GM12878 (cell line): ENCODE measurements around the gene MRTFB. TPM values are rescaled to one million over a fixed set of nuclear protein-coding genes. Genes with fewer than 3 reads are reported as not detected.

Source experiments
- ATAC-seq: fragments of 200-7000 bp; cut with Tn5 transposase; 3 replicates; pipeline ENCODE4 v1.9.1; 2020; ENCODE audit warnings: mild to moderate bottlenecking, moderate library complexity
- BruUV-seq: library from RNA; stranded (reverse); fragments of 400-500 nt; replicated peaks from 2 replicates; lab custom pipeline; 2021; lab: Mats Ljungman, UMichigan
- CTCF ChIA-PET: fragments of 300-600 bp; sonication (Branson Sonifier 250); formaldehyde crosslinking; extraction: SDS; loops from one replicate; lab custom pipeline; 2021; ENCODE audit warnings: inconsistent platforms; lab: Yijun Ruan, JAX
- POLR2A ChIA-PET: fragments of 350-600 bp; formaldehyde crosslinking; extraction: SDS; loops from one replicate; lab custom pipeline; 2021; ENCODE audit warnings: inconsistent platforms; lab: Charles Lee
- RAD21 ChIA-PET: fragments of 300-600 bp; sonication (Branson Sonifier 250); formaldehyde crosslinking; loops from one replicate; lab custom pipeline; 2023; ENCODE audit warnings: antibody characterized with exemption; ENCODE audit not compliant: unreplicated experiment; lab: Charles Lee
- SMC1A ChIA-PET: fragments of 300-600 bp; sonication (Branson Sonifier 250); formaldehyde crosslinking; loops from one replicate; lab custom pipeline; 2023; ENCODE audit not compliant: unreplicated experiment, uncharacterized antibody; lab: Charles Lee
- DNase-seq: peaks from one replicate; pipeline ENCODE4 v3.0.0-alpha.2; 2011; ENCODE audit warnings: low read depth, low spot score
- FAIRE-seq: peaks from 3 replicates; lab custom pipeline; 2011; peaks lifted over from hg19 to GRCh38; lab: Jason Lieb, UNC
- H2AFZ ChIP-seq: 2 replicates; pipeline ENCODE4 v1.6.0; 2011; ENCODE audit warnings: low read depth, low read length, control low read depth; ENCODE audit not compliant: control insufficient read depth
- H3K27ac ChIP-seq: 2 replicates; pipeline ENCODE4 v1.5.1; 2011; ENCODE audit warnings: control low read depth; ENCODE audit not compliant: control insufficient read depth, insufficient read depth
- H3K27me3 ChIP-seq, 2 experiments: replicated peaks in 1 of 2; 2 replicates each; pipeline versions ENCODE4 v1.6.0 to v1.6.1; 2011; ENCODE audit warnings: low read length in 1 of 2; ENCODE audit not compliant: control insufficient read depth in 2 of 2, insufficient read depth in 2 of 2
- H3K36me3 ChIP-seq, 2 experiments: 2 replicates each; pipeline ENCODE4 v1.5.1; 2011; ENCODE audit warnings: low read length in 1 of 2; ENCODE audit not compliant: control insufficient read depth in 2 of 2, insufficient read depth in 2 of 2
- H3K4me1 ChIP-seq: 2 replicates; pipeline ENCODE4 v1.6.1; 2011; ENCODE audit warnings: mild to moderate bottlenecking, low read length, moderate library complexity, mixed read lengths; ENCODE audit not compliant: control insufficient read depth, insufficient read depth
- H3K4me2 ChIP-seq: 2 replicates; pipeline ENCODE4 v1.6.0; 2011; ENCODE audit warnings: control low read depth; ENCODE audit not compliant: control insufficient read depth, insufficient read depth
- H3K4me3 ChIP-seq: fragments of 200-600 bp; sonication (generic); 2 replicates; pipeline ENCODE4 v1.5.1; 2016
- H3K79me2 ChIP-seq: 2 replicates; pipeline ENCODE4 v1.6.0; 2011; ENCODE audit warnings: low read length; ENCODE audit not compliant: control insufficient read depth, insufficient read depth
- H3K9ac ChIP-seq: 2 replicates; pipeline ENCODE4 v1.8.0; 2011; ENCODE audit warnings: low read length, control low read depth, mixed read lengths; ENCODE audit not compliant: control insufficient read depth, insufficient read depth
- H3K9me3 ChIP-seq: replicated peaks from 3 replicates; pipeline ENCODE4 v1.5.1; 2011; ENCODE audit warnings: mild to moderate bottlenecking, low read length; ENCODE audit not compliant: control insufficient read depth, insufficient read depth
- H4K20me1 ChIP-seq: 2 replicates; pipeline ENCODE4 v1.6.0; 2011; ENCODE audit not compliant: control insufficient read depth, insufficient read depth
- NR2C2 ChIP-seq: IDR thresholded peaks from 2 replicates; pipeline ENCODE4 v1.6.1; 2011; ENCODE audit warnings: borderline replicate concordance, low read depth; ENCODE audit not compliant: control insufficient read depth, insufficient read length
- NR2F1 ChIP-seq: fragments of 450-650 bp; conservative IDR thresholded peaks from 2 replicates; pipeline ENCODE4 v1.6.1; 2017; ENCODE audit warnings: mild to moderate bottlenecking
- POLR2AphosphoS5 ChIP-seq: IDR thresholded peaks from 2 replicates; pipeline ENCODE4 v1.6.1; 2011; ENCODE audit warnings: mild to moderate bottlenecking, low read length, inconsistent platforms
- WGBS: methylation state at CpG from one replicate; pipeline ENCODE4 v1.1.6; 2016; ENCODE audit warnings: low lambda C conversion rate; ENCODE audit not compliant: insufficient replicate concordance, insufficient coverage; ENCODE audit errors: missing lambda C conversion rate; 5-methylcytosine and 5-hydroxymethylcytosine counted together
- in situ Hi-C: fragments of 300-500 bp; cut with MboI; formaldehyde crosslinking; loops from 9 replicates; pipeline ENCODE4 v1.14.3; 2018; ENCODE audit warnings: mixed read lengths
- intact Hi-C: fragments of 100-400 bp; cut with micrococcal nuclease; formaldehyde crosslinking; loops from one replicate; pipeline ENCODE4 v1.14.2; 2022; ENCODE audit not compliant: unreplicated experiment
- polyA plus RNA-seq, 11 experiments: library from polyadenylated mRNA; depleted of rRNA in 4 of 11; unstranded in 6 of 11; stranded (reverse) in 5 of 11; fragments of >200 nt; fragmentation: Nextera tagmentation in 4 of 11; fragmentation: Illumina TruSeq in 1 of 11; extraction: Ambion mirVana in 4 of 11; extraction: Trizol in 1 of 11; gene quantifications; 1 replicate in 1 of 11; 2 replicates in 10 of 11; pipeline versions ENCODE4 v1.2.1 to v1.2.3, GENCODE V29; 2011 to 2016; ENCODE audit warnings: inconsistent platforms in 2 of 11, missing spikeins in 2 of 11, low read depth in 1 of 11
- total RNA-seq, 4 experiments: library from RNA; depleted of rRNA in 3 of 4; stranded (reverse); fragments of >200 nt in 3 of 4; fragmentation: Illumina TruSeq in 1 of 4; extraction: Trizol in 1 of 4; gene quantifications; 2 replicates each; pipeline versions ENCODE4 v1.2.1 to v1.2.3, GENCODE V29; 2013 to 2021
- TF ChIP-seq, protein P1 (sequence below), 3 experiments: IDR thresholded peaks in 2 of 3; conservative IDR thresholded peaks in 1 of 3; 2 replicates each; pipeline ENCODE4 v1.5.1; 2011; ENCODE audit warnings: low read depth in 3 of 3, low read length in 3 of 3, mild to moderate bottlenecking in 3 of 3, control low read depth in 2 of 3, moderate library complexity in 2 of 3, inconsistent platforms in 1 of 3, mixed read lengths in 1 of 3; ENCODE audit not compliant: control insufficient read depth in 2 of 3, insufficient read depth in 1 of 3; ENCODE audit errors: extremely low read depth in 1 of 3

Gene MRTFB
- total and polyA plus RNA-seq, 10 of the 15 experiments (the other 5 are each of a cell fraction or from before 2014, with no cell fraction given), result 2.1 to 14.3 (median 8.0) TPM

DNA sequence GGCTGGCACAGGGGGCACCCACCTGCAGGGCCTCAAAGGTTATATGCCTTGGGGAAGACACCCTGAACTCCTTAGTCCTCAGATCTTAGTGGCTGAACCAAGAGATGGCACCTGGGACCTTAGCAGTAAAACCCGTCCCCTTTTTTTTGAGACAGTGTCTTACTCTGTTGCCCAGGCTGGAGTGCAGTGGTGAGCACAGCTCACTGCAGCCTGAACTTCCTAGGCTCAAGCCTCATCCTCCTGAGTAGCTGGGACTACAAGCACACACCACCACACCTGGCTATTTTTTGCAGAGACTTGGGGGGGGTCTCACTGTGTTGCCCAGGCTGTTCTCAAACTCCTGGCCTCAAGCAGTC, 237.2 kb downstream of the MRTFB start:
- RAD21 ChIA-PET, result interaction anchor here (1.2 to 8.9 kb wide), 4 partner anchors 22 to 222 kb away, joined by 3 to 75 read pairs (median 26); no protein-coding TSS in a partner anchor
- FAIRE-seq, result no peak
- Histone ChIP-seq H3K4me2 (peak overlapping the region; percentile 89), H3K4me1 (peaks cover 41% of the 10 kb centered on the region), H2AFZ (no peak overlapping the region), H3K27me3 (no peaks in the 10 kb centered on the region), H3K4me3 (peak overlapping the region; percentile 91), H3K27ac (peak overlapping the region; percentile 92), H3K9ac (peak overlapping the region; percentile 92), H3K79me2 (peaks cover 97% of the 10 kb centered on the region), H3K9me3 (no peaks in the 10 kb centered on the region; the same call in 2 of the 3 replicates), H3K36me3 (no peaks in the 10 kb centered on the region; a peak in 1 of 4 replicates), H4K20me1 (no peaks in the 10 kb centered on the region)
- in situ Hi-C loops, result loop anchor here (5.0 kb wide), 1 partner anchor 99 kb away; no protein-coding TSS in a partner anchor
- CTCF ChIA-PET, result interaction anchor here (1.1 to 8.9 kb wide), 7 partner anchors 22 to 385 kb away, joined by 3 to 49 read pairs (median 5); no protein-coding TSS in a partner anchor
- SMC1A ChIA-PET, result interaction anchor here (1.3 to 10.7 kb wide), 5 partner anchors 47 to 219 kb away, joined by 3 to 95 read pairs (median 28); no protein-coding TSS in a partner anchor
- POLR2A ChIA-PET, result interaction anchor here (1.0 to 1.7 kb wide), 3 partner anchors 23 to 195 kb away, joined by 4 to 9 read pairs (median 5); no protein-coding TSS in a partner anchor
- TF ChIP-seq NR2F1, result peak; percentile 13; the same call in 1 of the 2 replicates
- TF ChIP-seq, protein P1, sequence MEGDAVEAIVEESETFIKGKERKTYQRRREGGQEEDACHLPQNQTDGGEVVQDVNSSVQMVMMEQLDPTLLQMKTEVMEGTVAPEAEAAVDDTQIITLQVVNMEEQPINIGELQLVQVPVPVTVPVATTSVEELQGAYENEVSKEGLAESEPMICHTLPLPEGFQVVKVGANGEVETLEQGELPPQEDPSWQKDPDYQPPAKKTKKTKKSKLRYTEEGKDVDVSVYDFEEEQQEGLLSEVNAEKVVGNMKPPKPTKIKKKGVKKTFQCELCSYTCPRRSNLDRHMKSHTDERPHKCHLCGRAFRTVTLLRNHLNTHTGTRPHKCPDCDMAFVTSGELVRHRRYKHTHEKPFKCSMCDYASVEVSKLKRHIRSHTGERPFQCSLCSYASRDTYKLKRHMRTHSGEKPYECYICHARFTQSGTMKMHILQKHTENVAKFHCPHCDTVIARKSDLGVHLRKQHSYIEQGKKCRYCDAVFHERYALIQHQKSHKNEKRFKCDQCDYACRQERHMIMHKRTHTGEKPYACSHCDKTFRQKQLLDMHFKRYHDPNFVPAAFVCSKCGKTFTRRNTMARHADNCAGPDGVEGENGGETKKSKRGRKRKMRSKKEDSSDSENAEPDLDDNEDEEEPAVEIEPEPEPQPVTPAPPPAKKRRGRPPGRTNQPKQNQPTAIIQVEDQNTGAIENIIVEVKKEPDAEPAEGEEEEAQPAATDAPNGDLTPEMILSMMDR (IDR thresholded peaks at IDR 0.05 in 2 of 3, conservative IDR thresholded peaks at IDR 0.05 in 1 of 3; ENCODE audit: control insufficient read depth in 2 of 3, extremely low read depth in 1 of 3, insufficient read depth in 1 of 3, low read depth in 3 of 3, low read length in 3 of 3), result peak in 1 of 3 experiments; percentile 6; a peak in 1 of 6 replicates
- TF ChIP-seq POLR2AphosphoS5, result peak; percentile 61; the same call in 1 of the 2 replicates
- no peak for TF ChIP-seq NR2C2
- ATAC-seq, result peak; percentile 27
- no peak for DNase-seq
- BruUV-seq, result no TSS peak
- intact Hi-C loops, result loop anchor here (2.0 to 10.0 kb wide), 2 partner anchors 194 to 296 kb away; no protein-coding TSS in a partner anchor
- WGBS, result 6% methylated on average over 1 of the region's 1 CpG
